Uterus (tissue), 2 donors: ENCODE results near the gene GALNT7.

Experiments
- CTCF ChIP-seq, 4 experiments: fragments of 200-600 bp in 2 of 4; fragments of 450-650 bp in 2 of 4; sonication (generic) in 2 of 4; IDR thresholded peaks; one replicate each; pipeline ENCODE4 v1.5.1; 2016 to 2019; ENCODE audit warnings: antibody characterized with exemption in 4 of 4, mild to moderate bottlenecking in 2 of 4, moderate library complexity in 1 of 4
- POLR2A ChIP-seq, 2 donors: fragments of 450-650 bp; IDR thresholded peaks; one replicate each; pipeline ENCODE4 v1.6.1; 2016; ENCODE audit warnings: antibody characterized with exemption in 2 of 2, mild to moderate bottlenecking in 1 of 2, moderate library complexity in 1 of 2

DNA sequence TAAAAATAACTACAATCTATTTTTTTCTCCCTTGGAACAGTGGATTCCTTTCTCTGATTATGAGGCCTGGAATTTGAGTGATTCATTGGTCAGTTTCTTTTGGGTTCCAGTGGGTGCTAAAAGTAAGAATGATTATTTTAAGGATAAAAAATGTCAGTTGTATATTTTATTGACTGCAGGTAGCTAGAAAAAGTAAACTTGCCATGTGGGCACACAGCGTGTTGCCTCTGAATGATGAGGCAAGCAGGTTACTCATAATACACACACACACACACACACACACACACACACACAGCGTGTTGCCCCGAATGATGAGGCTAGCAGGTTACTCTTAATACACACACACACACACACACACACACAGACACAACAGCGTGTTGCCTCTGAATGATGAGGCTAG, 13.8 kb downstream of the GALNT7 start:
- TF ChIP-seq CTCF (IDR thresholded peaks at IDR 0.05) (no peak), POLR2A (IDR thresholded peaks at IDR 0.05) (no peak)
